ENCODE results near the gene NPAS3.

DNA sequence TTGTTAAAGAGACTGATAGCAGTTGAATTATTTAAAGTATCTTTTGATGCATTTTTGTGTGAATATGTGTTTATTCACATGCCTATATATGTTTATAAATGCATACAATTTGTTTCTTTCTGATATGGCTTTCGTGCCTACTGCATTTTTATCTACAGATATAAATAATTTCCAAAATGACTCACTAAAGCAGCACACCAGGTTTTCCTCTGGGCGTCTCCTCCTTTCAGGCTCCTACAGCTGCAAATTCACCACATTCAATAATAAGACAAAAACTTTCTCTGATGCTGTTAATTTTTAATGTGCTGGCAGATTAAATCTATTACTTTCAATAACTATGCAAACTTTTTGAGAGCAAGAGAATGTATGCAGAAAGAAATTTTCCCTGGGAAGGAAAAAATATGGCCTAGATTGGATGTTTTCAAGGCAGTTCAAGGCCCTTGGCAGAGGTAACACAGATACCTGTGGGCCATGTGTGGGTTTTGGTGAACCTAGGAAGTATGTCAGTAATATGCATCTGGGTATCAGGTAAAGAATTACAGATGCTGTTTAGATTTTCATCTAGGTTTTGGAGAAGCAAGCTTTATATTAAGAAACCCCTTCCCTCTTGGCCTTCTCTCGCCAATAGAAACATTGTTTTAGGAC lies 630.4 kb downstream of the NPAS3 start:
- TF ChIP-seq POLR2A (IDR thresholded peaks at IDR 0.05; ENCODE audit: low read length), result no peak
- no peak for TF ChIP-seq GATA1 (IDR thresholded peaks at IDR 0.05; ENCODE audit: low read depth, low read length)

Measured in erythroblast (primary cell).